Fibroblast of lung (primary cell): ENCODE data around the gene SMIM45.

Experiments used
- EZH2 ChIP-seq: IDR thresholded peaks from 2 replicates; pipeline ENCODE4 v1.5.1; 2012; ENCODE audit warnings: low read length, control low read depth, mild to moderate bottlenecking; ENCODE audit errors: missing control alignments
- TF ChIP-seq, protein P1 (sequence below), 2 donors: IDR thresholded peaks in 1 of 2; conservative IDR thresholded peaks in 1 of 2; 1 replicate in 1 of 2; 2 replicates in 1 of 2; pipeline ENCODE4 v1.5.1; 2011 to 2012; ENCODE audit warnings: low read length in 2 of 2, control low read depth in 1 of 2, inconsistent platforms in 1 of 2, low read depth in 1 of 2, mild to moderate bottlenecking in 1 of 2

GRCh38 chr22:41989246-41989645, 37.3 kb downstream of the SMIM45 start:
- TF ChIP-seq, protein P1, sequence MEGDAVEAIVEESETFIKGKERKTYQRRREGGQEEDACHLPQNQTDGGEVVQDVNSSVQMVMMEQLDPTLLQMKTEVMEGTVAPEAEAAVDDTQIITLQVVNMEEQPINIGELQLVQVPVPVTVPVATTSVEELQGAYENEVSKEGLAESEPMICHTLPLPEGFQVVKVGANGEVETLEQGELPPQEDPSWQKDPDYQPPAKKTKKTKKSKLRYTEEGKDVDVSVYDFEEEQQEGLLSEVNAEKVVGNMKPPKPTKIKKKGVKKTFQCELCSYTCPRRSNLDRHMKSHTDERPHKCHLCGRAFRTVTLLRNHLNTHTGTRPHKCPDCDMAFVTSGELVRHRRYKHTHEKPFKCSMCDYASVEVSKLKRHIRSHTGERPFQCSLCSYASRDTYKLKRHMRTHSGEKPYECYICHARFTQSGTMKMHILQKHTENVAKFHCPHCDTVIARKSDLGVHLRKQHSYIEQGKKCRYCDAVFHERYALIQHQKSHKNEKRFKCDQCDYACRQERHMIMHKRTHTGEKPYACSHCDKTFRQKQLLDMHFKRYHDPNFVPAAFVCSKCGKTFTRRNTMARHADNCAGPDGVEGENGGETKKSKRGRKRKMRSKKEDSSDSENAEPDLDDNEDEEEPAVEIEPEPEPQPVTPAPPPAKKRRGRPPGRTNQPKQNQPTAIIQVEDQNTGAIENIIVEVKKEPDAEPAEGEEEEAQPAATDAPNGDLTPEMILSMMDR (conservative IDR thresholded peaks at IDR 0.05 in 1 of 2, IDR thresholded peaks at IDR 0.05 in 1 of 2; ENCODE audit: low read depth in 1 of 2, low read length in 2 of 2) = no peak
- TF ChIP-seq EZH2 = no peak
